ENCODE data around the gene IGFL3. TPM values are rescaled to one million over a fixed set of nuclear protein-coding genes. Genes with fewer than 3 reads are reported as not detected.
A peak's percentile ranks its signal among the peaks of the same experiment; 100 is the strongest.

Gene IGFL3
- total RNA-seq, 1 experiment from 2014 or later, result not detected

- BruUV-seq (replicated peaks), result no TSS peak
- H3K4me3 Mint-ChIP-seq (ENCODE audit: unreplicated experiment), result no peak overlapping the region
- TF ChIP-seq CTCF (IDR thresholded peaks at IDR 0.05; ENCODE audit: unreplicated experiment), result no peak
- no peaks in the 10 kb centered on the region for H3K4me1 Mint-ChIP-seq (ENCODE audit: insufficient read depth, unreplicated experiment)
- CTCF ChIA-PET, result interaction anchor here (0.5 to 1.7 kb wide), 5 partner anchors 12 to 242 kb away, joined by 3 to 5 read pairs (median 4); partner anchors contain the start of gene IGFL2
- no peaks in the 10 kb centered on the region for H3K27me3 Mint-ChIP-seq (ENCODE audit: insufficient read depth, unreplicated experiment)
- peaks cover 15% of the 10 kb centered on the region for H3K36me3 Mint-ChIP-seq (ENCODE audit: insufficient read depth, unreplicated experiment)
- H3K27ac Mint-ChIP-seq (ENCODE audit: low read depth, unreplicated experiment), result no peak overlapping the region
- POLR2A ChIA-PET, result interaction anchor here (0.6 to 1.4 kb wide), 8 partner anchors 8 to 106 kb away, joined by 3 to 8 read pairs (median 4); no protein-coding TSS in a partner anchor
- DNase-seq (ENCODE audit: unreplicated experiment), result no peak
- peaks cover 22% of the 10 kb centered on the region for H3K9me3 Mint-ChIP-seq (ENCODE audit: unreplicated experiment)
- intact Hi-C loops (cut with micrococcal nuclease), result no loop called here
These were observed 35.8 kb upstream of the IGFL3 start for GRCh38 chr19:46160233-46160775.

- intact Hi-C loops (cut with micrococcal nuclease), result no loop called here
- no peak overlapping the region for H3K4me3 Mint-ChIP-seq (ENCODE audit: unreplicated experiment)
- peaks cover 15% of the 10 kb centered on the region for H3K36me3 Mint-ChIP-seq (ENCODE audit: insufficient read depth, unreplicated experiment)
- BruUV-seq (replicated peaks), result no TSS peak
- peaks cover 22% of the 10 kb centered on the region for H3K9me3 Mint-ChIP-seq (ENCODE audit: unreplicated experiment)
- H3K27me3 Mint-ChIP-seq (ENCODE audit: insufficient read depth, unreplicated experiment), result no peaks in the 10 kb centered on the region
- ChIA-PET CTCF (interaction anchor here (0.5 to 1.7 kb wide), 5 partner anchors 9 to 242 kb away, joined by 3 to 6 read pairs (median 4); partner anchors contain the start of gene IGFL2), POLR2A (interaction anchor here (0.7 to 1.8 kb wide), 9 partner anchors 8 to 44 kb away, joined by 3 to 8 read pairs (median 4); partner anchors contain the start of gene IGFL2)
- DNase-seq (ENCODE audit: unreplicated experiment), result no peak
- TF ChIP-seq CTCF (IDR thresholded peaks at IDR 0.05; ENCODE audit: unreplicated experiment), result no peak
- H3K27ac Mint-ChIP-seq (ENCODE audit: low read depth, unreplicated experiment), result peak overlapping the region; percentile 16
- H3K4me1 Mint-ChIP-seq (ENCODE audit: insufficient read depth, unreplicated experiment), result no peaks in the 10 kb centered on the region
These were observed 35.1 kb upstream of the IGFL3 start for GRCh38 chr19:46159418-46160232.

GRCh38 chr19:46155237-46155636 is 30.7 kb upstream of the IGFL3 start:
- POLR2A ChIA-PET, result interaction anchor here (0.8 to 0.9 kb wide), 2 partner anchors 34 to 90 kb away, joined by 3 read pairs; no protein-coding TSS in a partner anchor
- Mint-ChIP-seq H3K27ac (ENCODE audit: low read depth, unreplicated experiment) (no peak overlapping the region), H3K4me3 (ENCODE audit: unreplicated experiment) (no peak overlapping the region), H3K27me3 (ENCODE audit: insufficient read depth, unreplicated experiment) (no peaks in the 10 kb centered on the region), H3K36me3 (ENCODE audit: insufficient read depth, unreplicated experiment) (no peaks in the 10 kb centered on the region), H3K9me3 (ENCODE audit: unreplicated experiment) (no peaks in the 10 kb centered on the region), H3K4me1 (ENCODE audit: insufficient read depth, unreplicated experiment) (no peaks in the 10 kb centered on the region)
- no peak for DNase-seq (ENCODE audit: unreplicated experiment)
- no peak for TF ChIP-seq CTCF (IDR thresholded peaks at IDR 0.05; ENCODE audit: unreplicated experiment)
- intact Hi-C loops (cut with micrococcal nuclease), result no loop called here
- BruUV-seq (replicated peaks), result no TSS peak
- CTCF ChIA-PET, result no interaction called here

GRCh38 chr19:46150606-46151005 is 26.1 kb upstream of the IGFL3 start:
- intact Hi-C loops (cut with micrococcal nuclease), result no loop called here
- H3K27ac Mint-ChIP-seq (ENCODE audit: low read depth, unreplicated experiment), result no peak overlapping the region
- no TSS peak for BruUV-seq (replicated peaks)
- no peak for DNase-seq (ENCODE audit: unreplicated experiment)
- no peak for TF ChIP-seq CTCF (IDR thresholded peaks at IDR 0.05; ENCODE audit: unreplicated experiment)
- POLR2A ChIA-PET, result no interaction called here
- peaks cover 24% of the 10 kb centered on the region for H3K4me1 Mint-ChIP-seq (ENCODE audit: insufficient read depth, unreplicated experiment)
- no peaks in the 10 kb centered on the region for H3K9me3 Mint-ChIP-seq (ENCODE audit: unreplicated experiment)
- no peaks in the 10 kb centered on the region for H3K36me3 Mint-ChIP-seq (ENCODE audit: insufficient read depth, unreplicated experiment)
- H3K27me3 Mint-ChIP-seq (ENCODE audit: insufficient read depth, unreplicated experiment), result no peaks in the 10 kb centered on the region
- no peak overlapping the region for H3K4me3 Mint-ChIP-seq (ENCODE audit: unreplicated experiment)
- CTCF ChIA-PET, result no interaction called here

All from MCF 10A (cell line).